ENCODE data around the gene CEP120.
A peak's percentile ranks its signal among the peaks of the same experiment; 100 is the strongest.
"Not testable (repeated sequence)": the region's sequence is repeated elsewhere in the genome, so short reads cannot be mapped to it uniquely, and the experiment has no call there.

CEP120 gene

GRCh38 chr5:123412206-123412605 lies 11.0 kb downstream of the CEP120 start:
- TF ChIP-seq GABPA (IDR thresholded peaks at IDR 0.05; ENCODE audit: low read depth), result no peak
- TF ChIP-seq CTCF (IDR thresholded peaks at IDR 0.05; ENCODE audit: insufficient read depth, low read length), result no peak
- no peak for TF ChIP-seq POLR2AphosphoS5 (IDR thresholded peaks at IDR 0.05; ENCODE audit: low read depth)
- no peak for TF ChIP-seq REST (IDR thresholded peaks at IDR 0.05; ENCODE audit: insufficient replicate concordance, low read depth)
- no peak for TF ChIP-seq SPI1 (IDR thresholded peaks at IDR 0.05; ENCODE audit: borderline replicate concordance, low read depth)
- Histone ChIP-seq H3K27ac (replicated peaks) (no peak overlapping the region), H3K4me3 (replicated peaks; ENCODE audit: insufficient read depth, low read length) (no peak overlapping the region), H3K27me3 (ENCODE audit: insufficient read depth, poor library complexity, severe bottlenecking) (no peaks in the 10 kb centered on the region)
- no peak for DNase-seq (ENCODE audit: low read depth in 1 of 2, low spot score in 1 of 2)

GRCh38 chr5:123401999-123402398 lies 21.2 kb downstream of the CEP120 start:
- not testable (repeated sequence) for H3K4me3 ChIP-seq (replicated peaks; ENCODE audit: insufficient read depth, low read length); H3K27me3 ChIP-seq (ENCODE audit: insufficient read depth, poor library complexity, severe bottlenecking); H3K27ac ChIP-seq (replicated peaks); DNase-seq (ENCODE audit: low read depth in 1 of 2, low spot score in 1 of 2)

- H3K27me3 ChIP-seq (ENCODE audit: insufficient read depth, poor library complexity, severe bottlenecking), result no peaks in the 10 kb centered on the region
- H3K4me3 ChIP-seq (replicated peaks; ENCODE audit: insufficient read depth, low read length), result no peak overlapping the region
- no peak for DNase-seq (ENCODE audit: low read depth in 1 of 2, low spot score in 1 of 2)
- H3K27ac ChIP-seq (replicated peaks), result no peak overlapping the region
- TF ChIP-seq CTCF (IDR thresholded peaks at IDR 0.05; ENCODE audit: insufficient read depth, low read length) (no peak), GABPA (IDR thresholded peaks at IDR 0.05; ENCODE audit: low read depth) (no peak), POLR2AphosphoS5 (IDR thresholded peaks at IDR 0.05; ENCODE audit: low read depth) (no peak), REST (IDR thresholded peaks at IDR 0.05; ENCODE audit: insufficient replicate concordance, low read depth) (no peak)
These were observed 21.9 kb downstream of the CEP120 start for GRCh38 chr5:123401320-123401719.

GRCh38 chr5:123400870-123401291 lies 22.3 kb downstream of the CEP120 start:
- not testable (repeated sequence) for DNase-seq (ENCODE audit: low read depth in 1 of 2, low spot score in 1 of 2); H3K27me3 ChIP-seq (ENCODE audit: insufficient read depth, poor library complexity, severe bottlenecking); H3K4me3 ChIP-seq (replicated peaks; ENCODE audit: insufficient read depth, low read length); H3K27ac ChIP-seq (replicated peaks)

GRCh38 chr5:123398058-123398733 lies 25.0 kb downstream of the CEP120 start:
- TF ChIP-seq GABPA (IDR thresholded peaks at IDR 0.05; ENCODE audit: low read depth), result no peak
- peak; percentile 75 for TF ChIP-seq SPI1 (IDR thresholded peaks at IDR 0.05; ENCODE audit: borderline replicate concordance, low read depth)
- Histone ChIP-seq H3K27me3 (ENCODE audit: insufficient read depth, poor library complexity, severe bottlenecking) (no peaks in the 10 kb centered on the region), H3K4me3 (replicated peaks; ENCODE audit: insufficient read depth, low read length) (no peak overlapping the region), H3K27ac (replicated peaks) (no peak overlapping the region)
- DNase-seq (ENCODE audit: low read depth in 1 of 2, low spot score in 1 of 2), result no peak

All from HL-60 (cell line).